ENCODE results near the gene WDR70.

The WDR70 gene

GRCh38 chr5:37495668-37496347 lies 116.7 kb downstream of the WDR70 start:
- Histone ChIP-seq H3K9ac (ENCODE audit: low read length) (no peak overlapping the region), H2AFZ (ENCODE audit: insufficient read depth, low read length, poor library complexity) (no peak overlapping the region)
- WGBS (ENCODE audit: extremely low coverage, insufficient coverage, insufficient read length), result no CpG with 5 or more reads among the region's 3 CpGs

GRCh38 chr5:37496902-37497445 lies 117.9 kb downstream of the WDR70 start:
- no peak overlapping the region for H3K9ac ChIP-seq (ENCODE audit: low read length)
- no peak overlapping the region for H3K4me3 ChIP-seq (ENCODE audit: low read depth, low read length)
- H3K4me1 ChIP-seq (ENCODE audit: control insufficient read depth in 1 of 2, insufficient read depth in 2 of 2, low read length in 2 of 2), result peaks cover 0 to 6% of the 10 kb centered on the region in 2 experiments
- H3K27ac ChIP-seq (ENCODE audit: low read depth, low read length), result no peak overlapping the region
- no peaks in the 10 kb centered on the region for H3K27me3 ChIP-seq (ENCODE audit: insufficient read depth, low read length)
- no peak overlapping the region for H4K91ac ChIP-seq (ENCODE audit: low read depth, low read length)
- no peaks in the 10 kb centered on the region for H3K79me2 ChIP-seq (ENCODE audit: control insufficient read depth, insufficient read depth, low read length, poor library complexity)
- H2BK5ac ChIP-seq (ENCODE audit: low read depth, low read length, poor library complexity), result no peak overlapping the region
- H3K14ac ChIP-seq (ENCODE audit: low read length), result no peak overlapping the region
- no peak overlapping the region for H2AFZ ChIP-seq (ENCODE audit: insufficient read depth, low read length, poor library complexity)
- no peaks in the 10 kb centered on the region for H3K36me3 ChIP-seq (ENCODE audit: control insufficient read depth in 1 of 2, insufficient read depth in 2 of 2, low read length in 2 of 2)
- H2AK5ac ChIP-seq (ENCODE audit: low read length), result no peak overlapping the region
- 91% methylated on average over 2 of the region's 3 CpGs for WGBS (ENCODE audit: extremely low coverage, insufficient coverage, insufficient read length)
- no peaks in the 10 kb centered on the region for H3K79me1 ChIP-seq (ENCODE audit: low read length)
- no peak overlapping the region for H4K12ac ChIP-seq (ENCODE audit: low read depth, low read length)
- no peak overlapping the region for H3K23ac ChIP-seq (ENCODE audit: low read length)
- no peak overlapping the region for H2BK12ac ChIP-seq (ENCODE audit: low read length)
- H4K8ac ChIP-seq (ENCODE audit: low read depth, low read length), result no peak overlapping the region
- H3K4ac ChIP-seq (ENCODE audit: low read depth, low read length), result no peak overlapping the region
- no peak overlapping the region for H2BK120ac ChIP-seq (ENCODE audit: insufficient read depth, low read length, poor library complexity)
- no peak overlapping the region for H3K4me2 ChIP-seq (ENCODE audit: low read length)
- no peaks in the 10 kb centered on the region for H3K9me3 ChIP-seq (ENCODE audit: insufficient read depth, low read depth, low read length)
- DNase-seq, result peak in 1 of 2 donors; percentile 19
- H3K18ac ChIP-seq (ENCODE audit: low read length), result no peak overlapping the region

More at GRCh38 chr5:37495668-37496347, 116.7 kb downstream of the WDR70 start:
- H3K79me2 ChIP-seq (ENCODE audit: control insufficient read depth, insufficient read depth, low read length, poor library complexity), result no peaks in the 10 kb centered on the region
- peak overlapping the region; percentile 28 for H4K91ac ChIP-seq (ENCODE audit: low read depth, low read length)
- no peak overlapping the region for H4K12ac ChIP-seq (ENCODE audit: low read depth, low read length)
- no peak overlapping the region for H2BK5ac ChIP-seq (ENCODE audit: low read depth, low read length, poor library complexity)
- DNase-seq, result peak in 1 of 2 donors; percentile 59
- no peak overlapping the region for H2AK5ac ChIP-seq (ENCODE audit: low read length)
- no peak overlapping the region for H4K8ac ChIP-seq (ENCODE audit: low read depth, low read length)
- peaks cover 2 to 8% of the 10 kb centered on the region in 2 experiments for H3K4me1 ChIP-seq (ENCODE audit: control insufficient read depth in 1 of 2, insufficient read depth in 2 of 2, low read length in 2 of 2)
- H3K36me3 ChIP-seq (ENCODE audit: control insufficient read depth in 1 of 2, insufficient read depth in 2 of 2, low read length in 2 of 2), result no peaks in the 10 kb centered on the region
- H3K27ac ChIP-seq (ENCODE audit: low read depth, low read length), result no peak overlapping the region
- H3K23ac ChIP-seq (ENCODE audit: low read length), result no peak overlapping the region
- no peak overlapping the region for H3K4me3 ChIP-seq (ENCODE audit: low read depth, low read length)
- H2BK120ac ChIP-seq (ENCODE audit: insufficient read depth, low read length, poor library complexity), result no peak overlapping the region
- H3K14ac ChIP-seq (ENCODE audit: low read length), result no peak overlapping the region
- H3K4ac ChIP-seq (ENCODE audit: low read depth, low read length), result no peak overlapping the region
- no peaks in the 10 kb centered on the region for H3K79me1 ChIP-seq (ENCODE audit: low read length)
- no peak overlapping the region for H2BK12ac ChIP-seq (ENCODE audit: low read length)
- no peak overlapping the region for H3K4me2 ChIP-seq (ENCODE audit: low read length)
- no peaks in the 10 kb centered on the region for H3K27me3 ChIP-seq (ENCODE audit: insufficient read depth, low read length)
- no peak overlapping the region for H3K18ac ChIP-seq (ENCODE audit: low read length)
- H3K9me3 ChIP-seq (ENCODE audit: insufficient read depth, low read depth, low read length), result no peaks in the 10 kb centered on the region

- Histone ChIP-seq H4K12ac (ENCODE audit: low read depth, low read length) (no peak overlapping the region), H3K36me3 (ENCODE audit: control insufficient read depth in 1 of 2, insufficient read depth in 2 of 2, low read length in 2 of 2) (no peaks in the 10 kb centered on the region), H3K4me1 (ENCODE audit: control insufficient read depth in 1 of 2, insufficient read depth in 2 of 2, low read length in 2 of 2) (peaks cover 0 to 1% of the 10 kb centered on the region in 2 experiments), H3K14ac (ENCODE audit: low read length) (no peak overlapping the region), H2BK120ac (ENCODE audit: insufficient read depth, low read length, poor library complexity) (no peak overlapping the region), H3K4me2 (ENCODE audit: low read length) (no peak overlapping the region), H2AFZ (ENCODE audit: insufficient read depth, low read length, poor library complexity) (no peak overlapping the region), H2BK12ac (ENCODE audit: low read length) (no peak overlapping the region), H2AK5ac (ENCODE audit: low read length) (no peak overlapping the region), H3K4me3 (ENCODE audit: low read depth, low read length) (no peak overlapping the region), H4K8ac (ENCODE audit: low read depth, low read length) (no peak overlapping the region), H3K18ac (ENCODE audit: low read length) (no peak overlapping the region), H3K79me2 (ENCODE audit: control insufficient read depth, insufficient read depth, low read length, poor library complexity) (no peaks in the 10 kb centered on the region), H3K23ac (ENCODE audit: low read length) (no peak overlapping the region), H2BK5ac (ENCODE audit: low read depth, low read length, poor library complexity) (no peak overlapping the region), H3K27ac (ENCODE audit: low read depth, low read length) (no peak overlapping the region), H3K9ac (ENCODE audit: low read length) (no peak overlapping the region), H3K9me3 (ENCODE audit: insufficient read depth, low read depth, low read length) (no peaks in the 10 kb centered on the region), H4K91ac (ENCODE audit: low read depth, low read length) (no peak overlapping the region), H3K79me1 (ENCODE audit: low read length) (no peaks in the 10 kb centered on the region), H3K4ac (ENCODE audit: low read depth, low read length) (no peak overlapping the region), H3K27me3 (ENCODE audit: insufficient read depth, low read length) (no peaks in the 10 kb centered on the region)
- DNase-seq, result no peak
- no CpG with 5 or more reads among the region's 1 CpG for WGBS (ENCODE audit: extremely low coverage, insufficient coverage, insufficient read length)
Measured at GRCh38 chr5:37501152-37501551, 122.0 kb downstream of the WDR70 start.

- H2BK5ac ChIP-seq (ENCODE audit: low read depth, low read length, poor library complexity), result no peak overlapping the region
- H2BK12ac ChIP-seq (ENCODE audit: low read length), result no peak overlapping the region
- no peak overlapping the region for H3K4me2 ChIP-seq (ENCODE audit: low read length)
- no peak for DNase-seq
- H4K8ac ChIP-seq (ENCODE audit: low read depth, low read length), result no peak overlapping the region
- no peaks in the 10 kb centered on the region for H3K9me3 ChIP-seq (ENCODE audit: insufficient read depth, low read depth, low read length)
- no peak overlapping the region for H3K4ac ChIP-seq (ENCODE audit: low read depth, low read length)
- H3K27ac ChIP-seq (ENCODE audit: low read depth, low read length), result no peak overlapping the region
- no peak overlapping the region for H3K18ac ChIP-seq (ENCODE audit: low read length)
- H3K79me1 ChIP-seq (ENCODE audit: low read length), result no peaks in the 10 kb centered on the region
- no CpG with 5 or more reads among the region's 3 CpGs for WGBS (ENCODE audit: extremely low coverage, insufficient coverage, insufficient read length)
- H3K36me3 ChIP-seq (ENCODE audit: control insufficient read depth in 1 of 2, insufficient read depth in 2 of 2, low read length in 2 of 2), result no peaks in the 10 kb centered on the region
- H2BK120ac ChIP-seq (ENCODE audit: insufficient read depth, low read length, poor library complexity), result no peak overlapping the region
- H3K27me3 ChIP-seq (ENCODE audit: insufficient read depth, low read length), result no peaks in the 10 kb centered on the region
- H4K12ac ChIP-seq (ENCODE audit: low read depth, low read length), result no peak overlapping the region
- H3K4me3 ChIP-seq (ENCODE audit: low read depth, low read length), result no peak overlapping the region
- no peaks in the 10 kb centered on the region for H3K79me2 ChIP-seq (ENCODE audit: control insufficient read depth, insufficient read depth, low read length, poor library complexity)
- H3K23ac ChIP-seq (ENCODE audit: low read length), result no peak overlapping the region
- H4K91ac ChIP-seq (ENCODE audit: low read depth, low read length), result no peak overlapping the region
- no peak overlapping the region for H2AFZ ChIP-seq (ENCODE audit: insufficient read depth, low read length, poor library complexity)
- no peak overlapping the region for H3K9ac ChIP-seq (ENCODE audit: low read length)
- no peak overlapping the region for H3K14ac ChIP-seq (ENCODE audit: low read length)
- H2AK5ac ChIP-seq (ENCODE audit: low read length), result no peak overlapping the region
- H3K4me1 ChIP-seq (ENCODE audit: control insufficient read depth in 1 of 2, insufficient read depth in 2 of 2, low read length in 2 of 2), result no peaks in the 10 kb centered on the region
Measured at GRCh38 chr5:37506241-37506640, 127.1 kb downstream of the WDR70 start.
